ENCODE data around the gene SIT1. TPM values are rescaled to one million over a fixed set of nuclear protein-coding genes. Genes with fewer than 3 reads are reported as not detected.

SIT1 gene
- total RNA-seq, 1 donor from 2014 or later: not detected

- no peaks in the 10 kb centered on the region for H3K9me3 Mint-ChIP-seq
- no peak for DNase-seq (ENCODE audit: extremely low spot score, unreplicated experiment)
- no peak overlapping the region for H3K4me3 Mint-ChIP-seq
- no peaks in the 10 kb centered on the region for H3K36me3 Mint-ChIP-seq
- peaks cover 57% of the 10 kb centered on the region for H3K27me3 Mint-ChIP-seq
- no peaks in the 10 kb centered on the region for H3K4me1 Mint-ChIP-seq (ENCODE audit: unreplicated experiment)
- H3K27ac Mint-ChIP-seq: no peak overlapping the region
- no peak for TF ChIP-seq CTCF (conservative IDR thresholded peaks at IDR 0.05)
These were observed 31.6 kb downstream of the SIT1 start for GRCh38 chr9:35618854-35619799.

- peaks cover 65% of the 10 kb centered on the region for H3K27me3 Mint-ChIP-seq
- H3K4me3 Mint-ChIP-seq: peak within 1 kb of the TSS; percentile 83
- no peaks in the 10 kb centered on the region for H3K4me1 Mint-ChIP-seq (ENCODE audit: unreplicated experiment)
- H3K27ac Mint-ChIP-seq: peak within 1 kb of the TSS; percentile 65
- no peak for TF ChIP-seq CTCF (conservative IDR thresholded peaks at IDR 0.05)
- no peaks in the 10 kb centered on the region for H3K9me3 Mint-ChIP-seq
- no peaks in the 10 kb centered on the region for H3K36me3 Mint-ChIP-seq
- no peak for DNase-seq (ENCODE audit: extremely low spot score, unreplicated experiment)
These were observed 32.4 kb downstream of the SIT1 start, which contains the start of gene CD72 for GRCh38 chr9:35618325-35618727. TSS of gene CD72 (minus strand) at chr9:35618413. CDS start at chr9:35618303, 110 bp downstream.

- Mint-ChIP-seq H3K36me3 (no peaks in the 10 kb centered on the region), H3K4me1 (ENCODE audit: unreplicated experiment) (no peaks in the 10 kb centered on the region), H3K4me3 (peak overlapping the region; percentile 83), H3K27ac (peak overlapping the region; percentile 65), H3K27me3 (peaks cover 73% of the 10 kb centered on the region), H3K9me3 (no peaks in the 10 kb centered on the region)
- no peak for TF ChIP-seq CTCF (conservative IDR thresholded peaks at IDR 0.05)
- no peak for DNase-seq (ENCODE audit: extremely low spot score, unreplicated experiment)
These were observed 33.2 kb downstream of the SIT1 start for GRCh38 chr9:35617548-35617947.

GRCh38 chr9:35616681-35617459 lies 33.9 kb downstream of the SIT1 start:
- Mint-ChIP-seq H3K9me3 (no peaks in the 10 kb centered on the region), H3K27ac (peak overlapping the region; percentile 65), H3K4me3 (peak overlapping the region; percentile 83), H3K36me3 (no peaks in the 10 kb centered on the region), H3K27me3 (peaks cover 76% of the 10 kb centered on the region), H3K4me1 (ENCODE audit: unreplicated experiment) (no peaks in the 10 kb centered on the region)
- no peak for TF ChIP-seq CTCF (conservative IDR thresholded peaks at IDR 0.05)
- DNase-seq (ENCODE audit: extremely low spot score, unreplicated experiment): no peak

GRCh38 chr9:35615981-35616680 lies 34.6 kb downstream of the SIT1 start:
- Mint-ChIP-seq H3K9me3 (no peaks in the 10 kb centered on the region), H3K4me3 (peak overlapping the region; percentile 74), H3K4me1 (ENCODE audit: unreplicated experiment) (peaks cover 6% of the 10 kb centered on the region), H3K27me3 (peaks cover 83% of the 10 kb centered on the region), H3K36me3 (no peaks in the 10 kb centered on the region), H3K27ac (peak overlapping the region; percentile 4)
- no peak for TF ChIP-seq CTCF (conservative IDR thresholded peaks at IDR 0.05)
- no peak for DNase-seq (ENCODE audit: extremely low spot score, unreplicated experiment)
